Right lobe of liver (tissue), 4 donors: Measurements from ENCODE around the gene EFR3B.

Source experiments
- POLR2A ChIP-seq: fragments of 450-650 bp; IDR thresholded peaks from one replicate; pipeline ENCODE4 v1.6.1; 2017; ENCODE audit warnings: antibody characterized with exemption, mild to moderate bottlenecking
- TF ChIP-seq, protein P1 (sequence below), 4 donors: fragments of 200-600 bp in 3 of 4; fragments of 450-650 bp in 1 of 4; IDR thresholded peaks; one replicate each; pipeline versions ENCODE4 v1.5.1 to v1.8.0; 2016 to 2022; ENCODE audit warnings: antibody characterized with exemption in 4 of 4, mild to moderate bottlenecking in 2 of 4
- donor health status: DM: no; HTN: no; CAD: no.
- donor health status: DM: no; HTN: no; CAD: no.
- donor health status: DM: no; HTN: yes; CAD: no.

DNA sequence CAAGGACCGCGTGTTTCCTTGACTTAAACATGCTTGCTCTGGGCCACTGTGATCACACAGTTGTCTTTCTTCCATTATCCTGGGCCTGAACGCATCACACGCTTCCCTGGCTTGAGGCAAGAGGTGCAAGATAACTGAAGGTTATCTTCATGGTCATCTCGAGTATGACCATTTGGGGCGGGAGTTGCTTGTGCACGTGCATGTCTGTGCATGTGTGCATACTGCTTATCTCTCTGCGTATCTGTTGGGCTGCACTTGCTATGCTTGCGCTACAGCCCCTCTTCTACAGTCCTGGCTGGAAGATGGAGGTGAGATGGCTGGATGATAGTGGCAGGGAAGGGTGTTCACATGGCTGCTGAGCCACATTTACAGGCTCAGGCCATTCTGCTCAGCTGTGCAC, 27.2 kb upstream of the EFR3B start:
- TF ChIP-seq, protein P1, sequence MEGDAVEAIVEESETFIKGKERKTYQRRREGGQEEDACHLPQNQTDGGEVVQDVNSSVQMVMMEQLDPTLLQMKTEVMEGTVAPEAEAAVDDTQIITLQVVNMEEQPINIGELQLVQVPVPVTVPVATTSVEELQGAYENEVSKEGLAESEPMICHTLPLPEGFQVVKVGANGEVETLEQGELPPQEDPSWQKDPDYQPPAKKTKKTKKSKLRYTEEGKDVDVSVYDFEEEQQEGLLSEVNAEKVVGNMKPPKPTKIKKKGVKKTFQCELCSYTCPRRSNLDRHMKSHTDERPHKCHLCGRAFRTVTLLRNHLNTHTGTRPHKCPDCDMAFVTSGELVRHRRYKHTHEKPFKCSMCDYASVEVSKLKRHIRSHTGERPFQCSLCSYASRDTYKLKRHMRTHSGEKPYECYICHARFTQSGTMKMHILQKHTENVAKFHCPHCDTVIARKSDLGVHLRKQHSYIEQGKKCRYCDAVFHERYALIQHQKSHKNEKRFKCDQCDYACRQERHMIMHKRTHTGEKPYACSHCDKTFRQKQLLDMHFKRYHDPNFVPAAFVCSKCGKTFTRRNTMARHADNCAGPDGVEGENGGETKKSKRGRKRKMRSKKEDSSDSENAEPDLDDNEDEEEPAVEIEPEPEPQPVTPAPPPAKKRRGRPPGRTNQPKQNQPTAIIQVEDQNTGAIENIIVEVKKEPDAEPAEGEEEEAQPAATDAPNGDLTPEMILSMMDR (IDR thresholded peaks at IDR 0.05): no peak
- TF ChIP-seq POLR2A: no peak
